ENCODE measurements around the gene LIN7C.
A peak's percentile ranks its signal among the peaks of the same experiment; 100 is the strongest.
"Not testable (repeated sequence)": the region's sequence is repeated elsewhere in the genome, so short reads cannot be mapped to it uniquely, and the experiment has no call there.

Gene LIN7C

GRCh38 chr11:27460158-27460978 is 46.2 kb downstream of the LIN7C start:
- H4K20me1 ChIP-seq, result no peaks in the 10 kb centered on the region
- H3K4me1 ChIP-seq, result peaks cover 0 to 8% (median 0%) of the 10 kb centered on the region in 10 experiments; a peak in 2 of 20 replicates
- 0 out of 22 replicates have a peak overlapping the region, but pooled peaks of 1 of the 11 experiments have one; percentile 3 for H3K4me2 ChIP-seq
- H3K27ac ChIP-seq, result no peak overlapping the region
- H3K9ac ChIP-seq, result no peak overlapping the region
- no peak for TF ChIP-seq Cebpa-rat (IDR thresholded peaks at IDR 0.05)
- H3K27me3 ChIP-seq, result no peaks in the 10 kb centered on the region
- H3K9me3 ChIP-seq (replicated peaks in 1 of 11), result no peaks in the 10 kb centered on the region
- H3K36me3 ChIP-seq, result no peaks in the 10 kb centered on the region
- H3K4me3 ChIP-seq, result no peak overlapping the region

GRCh38 chr11:27459191-27459590 is 47.4 kb downstream of the LIN7C start:
- Histone ChIP-seq H3K9ac (no peak overlapping the region), H3K27me3 (no peaks in the 10 kb centered on the region), H3K4me1 (peaks cover 0 to 8% (median 0%) of the 10 kb centered on the region in 10 experiments; a peak in 2 of 20 replicates), H4K20me1 (no peaks in the 10 kb centered on the region), H3K4me3 (no peak overlapping the region), H3K36me3 (no peaks in the 10 kb centered on the region), H3K9me3 (replicated peaks in 1 of 11) (no peaks in the 10 kb centered on the region), H3K27ac (no peak overlapping the region), H3K4me2 (no peak overlapping the region)
- no peak for TF ChIP-seq Cebpa-rat (IDR thresholded peaks at IDR 0.05)

- H3K9me3 ChIP-seq (replicated peaks in 1 of 11), result no peaks in the 10 kb centered on the region
Observed at GRCh38 chr11:27458182-27458581, 48.4 kb downstream of the LIN7C start.

GRCh38 chr11:27456795-27457329 is 49.7 kb downstream of the LIN7C start:
- no peaks in the 10 kb centered on the region for H3K9me3 ChIP-seq (replicated peaks in 1 of 11)
- no peak overlapping the region for H3K4me2 ChIP-seq
- peaks cover 0 to 8% (median 0%) of the 10 kb centered on the region in 10 experiments; a peak in 2 of 20 replicates for H3K4me1 ChIP-seq
- no peak overlapping the region for H3K27ac ChIP-seq
- H3K9ac ChIP-seq, result no peak overlapping the region
- no peaks in the 10 kb centered on the region for H3K27me3 ChIP-seq
- H3K4me3 ChIP-seq, result no peak overlapping the region
- no peaks in the 10 kb centered on the region for H3K36me3 ChIP-seq
- TF ChIP-seq Cebpa-rat (IDR thresholded peaks at IDR 0.05), result no peak
- no peaks in the 10 kb centered on the region for H4K20me1 ChIP-seq

More at GRCh38 chr11:27458182-27458581, 48.4 kb downstream of the LIN7C start:
- no peaks in the 10 kb centered on the region for H3K36me3 ChIP-seq
- TF ChIP-seq Cebpa-rat (IDR thresholded peaks at IDR 0.05), result no peak
- H3K4me2 ChIP-seq, result no peak overlapping the region
- no peak overlapping the region for H3K27ac ChIP-seq
- no peak overlapping the region for H3K4me3 ChIP-seq
- no peaks in the 10 kb centered on the region for H3K27me3 ChIP-seq
- H3K9ac ChIP-seq, result no peak overlapping the region
- H4K20me1 ChIP-seq, result no peaks in the 10 kb centered on the region
- peaks cover 0 to 8% (median 0%) of the 10 kb centered on the region in 10 experiments; a peak in 2 of 20 replicates for H3K4me1 ChIP-seq

- Histone ChIP-seq H3K9ac (no peak overlapping the region), H3K4me2 (no peak overlapping the region), H3K27ac (no peak overlapping the region), H3K36me3 (no peaks in the 10 kb centered on the region), H3K9me3 (replicated peaks in 1 of 11) (no peaks in the 10 kb centered on the region), H3K27me3 (no peaks in the 10 kb centered on the region), H3K4me3 (no peak overlapping the region), H4K20me1 (no peaks in the 10 kb centered on the region), H3K4me1 (peaks cover 0 to 8% (median 0%) of the 10 kb centered on the region in 10 experiments; a peak in 2 of 20 replicates)
- no peak for TF ChIP-seq Cebpa-rat (IDR thresholded peaks at IDR 0.05)
Observed at GRCh38 chr11:27456140-27456794, 50.3 kb downstream of the LIN7C start.

GRCh38 chr11:27455667-27456066 is 50.9 kb downstream of the LIN7C start:
- Histone ChIP-seq H4K20me1 (no peaks in the 10 kb centered on the region), H3K9me3 (replicated peaks in 1 of 11) (no peaks in the 10 kb centered on the region), H3K4me3 (no peak overlapping the region), H3K4me1 (peaks cover 0 to 7% (median 0%) of the 10 kb centered on the region in 10 experiments; a peak in 2 of 20 replicates), H3K27ac (no peak overlapping the region), H3K4me2 (no peak overlapping the region), H3K36me3 (no peaks in the 10 kb centered on the region), H3K27me3 (no peaks in the 10 kb centered on the region), H3K9ac (no peak overlapping the region)
- no peak for TF ChIP-seq Cebpa-rat (IDR thresholded peaks at IDR 0.05)

GRCh38 chr11:27453701-27454100 is 52.9 kb downstream of the LIN7C start:
- TF ChIP-seq Cebpa-rat (IDR thresholded peaks at IDR 0.05), result no peak
- Histone ChIP-seq H3K4me3 (no peak overlapping the region), H3K9ac (no peak overlapping the region), H3K4me1 (no peaks in the 10 kb centered on the region), H3K4me2 (no peak overlapping the region), H3K27me3 (no peaks in the 10 kb centered on the region), H3K27ac (no peak overlapping the region), H3K9me3 (replicated peaks in 1 of 11) (no peaks in the 10 kb centered on the region), H4K20me1 (no peaks in the 10 kb centered on the region), H3K36me3 (no peaks in the 10 kb centered on the region)

GRCh38 chr11:27452147-27452546 is 54.4 kb downstream of the LIN7C start:
- H3K4me3 ChIP-seq, result no peak overlapping the region
- H3K27ac ChIP-seq, result no peak overlapping the region
- H3K9me3 ChIP-seq (replicated peaks in 1 of 11), result no peaks in the 10 kb centered on the region; a peak in 1 of 22 replicates
- TF ChIP-seq Cebpa-rat (IDR thresholded peaks at IDR 0.05), result no peak
- H3K36me3 ChIP-seq, result no peaks in the 10 kb centered on the region
- no peak overlapping the region for H3K9ac ChIP-seq
- no peak overlapping the region for H3K4me2 ChIP-seq
- H3K27me3 ChIP-seq, result no peaks in the 10 kb centered on the region
- H4K20me1 ChIP-seq, result no peaks in the 10 kb centered on the region
- H3K4me1 ChIP-seq, result no peaks in the 10 kb centered on the region

GRCh38 chr11:27451244-27451965 is 55.2 kb downstream of the LIN7C start:
- H3K27me3 ChIP-seq, result no peaks in the 10 kb centered on the region
- H3K27ac ChIP-seq, result no peak overlapping the region
- no peaks in the 10 kb centered on the region; a peak in 1 of 22 replicates for H3K9me3 ChIP-seq (replicated peaks in 1 of 11)
- no peak overlapping the region for H3K4me2 ChIP-seq
- no peaks in the 10 kb centered on the region for H3K36me3 ChIP-seq
- H3K4me3 ChIP-seq, result no peak overlapping the region
- no peaks in the 10 kb centered on the region for H4K20me1 ChIP-seq
- no peak overlapping the region for H3K9ac ChIP-seq
- no peak for TF ChIP-seq Cebpa-rat (IDR thresholded peaks at IDR 0.05)
- H3K4me1 ChIP-seq, result no peaks in the 10 kb centered on the region

- not testable (repeated sequence) for H3K4me2 ChIP-seq; H3K9me3 ChIP-seq (replicated peaks in 1 of 11)
Observed at GRCh38 chr11:27448184-27448540, 58.4 kb downstream of the LIN7C start.

More at GRCh38 chr11:27448184-27448540, 58.4 kb downstream of the LIN7C start:
- H3K36me3 ChIP-seq, H3K27ac ChIP-seq, H3K9ac ChIP-seq, H3K4me1 ChIP-seq, H3K4me3 ChIP-seq, H3K27me3 ChIP-seq, H4K20me1 ChIP-seq: not testable (repeated sequence)

Measured in BLaER1 treated with 17β-estradiol and CSF1 and Interleukin-3, amounts not matched to agents 10 nM and 100 nM (cell line).